A549 (cell line): ENCODE data around the gene PRKAG2. TPM values are rescaled to one million over a fixed set of nuclear protein-coding genes. Genes with fewer than 3 reads are reported as not detected.

Source experiments
- ATAC-seq, 2 experiments: fragments of 200-7000 bp in 1 of 2; fragments of >200 bp in 1 of 2; cut with Nextera tagmentation in 1 of 2; cut with Tn5 transposase in 1 of 2; 3 replicates each; pipeline versions ENCODE4 v1.8.0 to v1.9.1; 2018 to 2020; ENCODE audit warnings: mild to moderate bottlenecking in 1 of 2, moderate library complexity in 1 of 2
- CTCF ChIA-PET: fragments of 300-600 bp; sonication (Branson Sonifier 250); formaldehyde crosslinking; extraction: SDS; loops from one replicate; lab custom pipeline; 2021; ENCODE audit warnings: antibody characterized with exemption, inconsistent platforms; lab: Yijun Ruan, JAX
- POLR2A ChIA-PET: fragments of 350-600 bp; formaldehyde crosslinking; extraction: SDS; loops from one replicate; lab custom pipeline; 2021; ENCODE audit warnings: antibody characterized with exemption, inconsistent platforms; lab: Yijun Ruan, JAX
- DNase-seq, 2 experiments: peaks; one replicate each; pipeline versions ENCODE4 v3.0.0 to v3.0.0-alpha.2; 2011 to 2016; ENCODE audit warnings: low read depth in 1 of 2, low spot score in 1 of 2
- FAIRE-seq: peaks from 2 replicates; lab custom pipeline; 2011; peaks lifted over from hg19 to GRCh38; lab: Jason Lieb, UNC
- H3K27ac ChIP-seq, 2 experiments: fragments of >200 bp; sonication (Bioruptor Twin); formaldehyde crosslinking; 3 replicates each; pipeline ENCODE4 v1.5.1; 2016 to 2017
- H3K4me1 ChIP-seq: fragments of >200 bp; sonication (Bioruptor Twin); formaldehyde crosslinking; 3 replicates; pipeline ENCODE4 v1.6.1; 2016
- H3K4me2 ChIP-seq: fragments of >200 bp; sonication (Bioruptor Twin); formaldehyde crosslinking; 3 replicates; pipeline ENCODE4 v1.6.1; 2016
- H3K4me3 ChIP-seq: fragments of >200 bp; sonication (Bioruptor Twin); formaldehyde crosslinking; 3 replicates; pipeline ENCODE4 v1.5.1; 2016
- H3K9me3 ChIP-seq: fragments of >200 bp; sonication (Bioruptor Twin); formaldehyde crosslinking; 3 replicates; pipeline ENCODE4 v1.6.1; 2016
- ATOH8 ChIP-seq: fragments of 250-450 bp; sonication (Bioruptor Pico); IDR thresholded peaks from 2 replicates; pipeline ENCODE4 v1.5.0; 2020; ENCODE audit warnings: low read depth, mild to moderate bottlenecking, moderate library complexity
- EP300 ChIP-seq, 2 experiments: fragments of >200 bp; sonication (Bioruptor Twin); formaldehyde crosslinking; IDR thresholded peaks; 2 replicates in 1 of 2; 3 replicates in 1 of 2; pipeline ENCODE4 v1.6.1; 2016 to 2017
- KDM5A ChIP-seq: fragments of 200-600 bp; sonication (generic); IDR thresholded peaks from 2 replicates; pipeline ENCODE4 v1.6.1; 2016; ENCODE audit warnings: antibody characterized with exemption, mild to moderate bottlenecking
- MAX ChIP-seq: IDR thresholded peaks from 2 replicates; pipeline ENCODE4 v1.6.1; 2012
- NPAS2 ChIP-seq: fragments of 250-450 bp; sonication (Bioruptor Pico); IDR thresholded peaks from 2 replicates; pipeline ENCODE4 v1.8.0; 2022; ENCODE audit warnings: mild to moderate bottlenecking, moderate library complexity, borderline replicate concordance
- POLR2AphosphoS2 ChIP-seq: conservative IDR thresholded peaks from 2 replicates; pipeline ENCODE4 v1.6.1; 2012; ENCODE audit warnings: low read length, improper control_type of control experiment, inconsistent platforms
- SMC3 ChIP-seq: fragments of >200 bp; sonication (Bioruptor Twin); formaldehyde crosslinking; IDR thresholded peaks from 3 replicates; pipeline ENCODE4 v1.6.1; 2018; ENCODE audit warnings: inconsistent platforms
- SREBF2 ChIP-seq: fragments of 450-650 bp; IDR thresholded peaks from 2 replicates; pipeline ENCODE4 v1.6.1; 2014; ENCODE audit warnings: mild to moderate bottlenecking, moderate library complexity
- TFCP2L1 ChIP-seq: fragments of 250-450 bp; sonication (Bioruptor Pico); IDR thresholded peaks from 2 replicates; pipeline ENCODE4 v1.5.0; 2021; ENCODE audit warnings: mild to moderate bottlenecking
- USF2 ChIP-seq: fragments of 450-650 bp; IDR thresholded peaks from 2 replicates; pipeline ENCODE4 v1.6.1; 2014; ENCODE audit warnings: antibody characterized with exemption
- ZNF302 ChIP-seq: fragments of 250-450 bp; sonication (Bioruptor Pico); IDR thresholded peaks from 2 replicates; pipeline ENCODE4 v1.9.0; 2021; ENCODE audit warnings: inconsistent platforms, mild to moderate bottlenecking, moderate library complexity
- WGBS: methylation state at CpG from one replicate; pipeline ENCODE4 v1.1.6; 2017; ENCODE audit errors: missing lambda C conversion rate; 5-methylcytosine and 5-hydroxymethylcytosine counted together
- polyA plus RNA-seq, 4 experiments: library from polyadenylated mRNA; depleted of rRNA in 3 of 4; stranded (reverse); fragments of >200 nt; fragmentation: RNase III in 1 of 4; extraction: RNeasy Plus Mini Kit Qiagen cat#74134 plus additional on column Dnase treatment in 1 of 4; gene quantifications; 2 replicates in 3 of 4; 3 replicates in 1 of 4; pipeline ENCODE4 v1.2.3, GENCODE V29; 2011 to 2017
- TF ChIP-seq, protein P1 (sequence below): fragments of 200-600 bp; sonication (generic); IDR thresholded peaks from 2 replicates; pipeline ENCODE4 v1.6.1; 2016; ENCODE audit warnings: antibody characterized with exemption, mild to moderate bottlenecking, moderate library complexity
- TF ChIP-seq, protein P2 (sequence below): IDR thresholded peaks from 2 replicates; pipeline ENCODE4 v1.6.1; 2012
- TF ChIP-seq, protein P3 (sequence below): fragments of >200 bp; sonication (Bioruptor Twin); formaldehyde crosslinking; IDR thresholded peaks from 3 replicates; pipeline ENCODE4 v1.6.1; 2016

The PRKAG2 gene
- polyA plus RNA-seq, 2 of the 4 experiments (the other 2 are of a cell fraction) = 26.5 to 31.7 TPM

DNA sequence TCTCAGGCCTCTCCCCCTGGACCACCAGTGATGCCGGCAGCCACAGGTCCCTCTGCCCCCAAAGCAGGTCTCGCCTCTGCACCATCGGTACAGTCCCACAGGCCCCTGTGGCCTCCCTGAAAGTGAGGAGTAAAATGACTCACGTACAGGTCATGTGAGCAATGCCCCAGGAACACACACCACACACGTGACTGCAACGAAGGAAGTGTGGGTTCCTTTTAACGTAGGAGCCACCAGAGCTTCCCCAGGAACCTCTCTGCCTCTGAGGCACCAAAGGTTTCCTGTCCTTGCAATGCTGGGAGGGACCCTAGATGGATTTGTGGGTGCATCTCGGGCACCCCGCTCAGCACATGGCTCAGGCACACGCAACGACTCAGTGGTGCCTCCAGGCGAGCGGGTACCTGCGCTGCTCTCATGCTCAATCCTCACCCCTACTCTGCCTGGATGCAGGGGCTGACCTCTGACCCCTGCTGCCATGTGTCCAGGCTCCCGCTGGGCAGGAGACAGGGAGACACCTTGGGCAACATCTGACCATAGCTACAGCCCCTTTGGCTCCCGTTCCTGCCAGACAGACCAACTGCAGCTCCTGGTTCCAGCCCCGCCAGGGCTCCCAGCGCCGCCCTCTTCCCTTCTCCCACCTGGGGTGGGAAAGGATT is 120.7 kb downstream of the PRKAG2 start:
- WGBS = 89% methylated on average over 19 of the region's 19 CpGs
- no peak for DNase-seq
- ATAC-seq = no peak
- Histone ChIP-seq H3K9me3 (0 out of 3 replicates have a peak, but pooled peaks cover 2% of the 10 kb centered on the region), H3K4me3 (no peak overlapping the region), H3K27ac (peak overlapping the region; percentile 91 to 96), H3K4me2 (no peak overlapping the region), H3K4me1 (peaks cover 44% of the 10 kb centered on the region)
- ChIA-PET CTCF (interaction anchor here (0.6 to 9.3 kb wide), 16 partner anchors 11 to 580 kb away, joined by 3 to 173 read pairs (median 4); no protein-coding TSS in a partner anchor), POLR2A (no interaction called here)
- no peak for FAIRE-seq
- TF ChIP-seq, protein P1, sequence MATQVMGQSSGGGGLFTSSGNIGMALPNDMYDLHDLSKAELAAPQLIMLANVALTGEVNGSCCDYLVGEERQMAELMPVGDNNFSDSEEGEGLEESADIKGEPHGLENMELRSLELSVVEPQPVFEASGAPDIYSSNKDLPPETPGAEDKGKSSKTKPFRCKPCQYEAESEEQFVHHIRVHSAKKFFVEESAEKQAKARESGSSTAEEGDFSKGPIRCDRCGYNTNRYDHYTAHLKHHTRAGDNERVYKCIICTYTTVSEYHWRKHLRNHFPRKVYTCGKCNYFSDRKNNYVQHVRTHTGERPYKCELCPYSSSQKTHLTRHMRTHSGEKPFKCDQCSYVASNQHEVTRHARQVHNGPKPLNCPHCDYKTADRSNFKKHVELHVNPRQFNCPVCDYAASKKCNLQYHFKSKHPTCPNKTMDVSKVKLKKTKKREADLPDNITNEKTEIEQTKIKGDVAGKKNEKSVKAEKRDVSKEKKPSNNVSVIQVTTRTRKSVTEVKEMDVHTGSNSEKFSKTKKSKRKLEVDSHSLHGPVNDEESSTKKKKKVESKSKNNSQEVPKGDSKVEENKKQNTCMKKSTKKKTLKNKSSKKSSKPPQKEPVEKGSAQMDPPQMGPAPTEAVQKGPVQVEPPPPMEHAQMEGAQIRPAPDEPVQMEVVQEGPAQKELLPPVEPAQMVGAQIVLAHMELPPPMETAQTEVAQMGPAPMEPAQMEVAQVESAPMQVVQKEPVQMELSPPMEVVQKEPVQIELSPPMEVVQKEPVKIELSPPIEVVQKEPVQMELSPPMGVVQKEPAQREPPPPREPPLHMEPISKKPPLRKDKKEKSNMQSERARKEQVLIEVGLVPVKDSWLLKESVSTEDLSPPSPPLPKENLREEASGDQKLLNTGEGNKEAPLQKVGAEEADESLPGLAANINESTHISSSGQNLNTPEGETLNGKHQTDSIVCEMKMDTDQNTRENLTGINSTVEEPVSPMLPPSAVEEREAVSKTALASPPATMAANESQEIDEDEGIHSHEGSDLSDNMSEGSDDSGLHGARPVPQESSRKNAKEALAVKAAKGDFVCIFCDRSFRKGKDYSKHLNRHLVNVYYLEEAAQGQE = no peak
- TF ChIP-seq USF2 = peak; percentile 66

GRCh38 chr7:151755131-151755801 is 121.6 kb downstream of the PRKAG2 start:
- H3K4me2 ChIP-seq = peak overlapping the region; percentile 74
- FAIRE-seq (no peak), ATAC-seq (no peak)
- peaks cover 44% of the 10 kb centered on the region for H3K4me1 ChIP-seq
- POLR2A ChIA-PET = interaction anchor here (1.6 kb wide), 1 partner anchor 123 kb away, joined by 6 read pairs; no protein-coding TSS in a partner anchor
- CTCF ChIA-PET = interaction anchor here (1.1 to 5.2 kb wide), 16 partner anchors 8 to 198 kb away, joined by 3 to 33 read pairs (median 6); no protein-coding TSS in a partner anchor
- 96% methylated on average over 9 of the region's 11 CpGs for WGBS
- H3K9me3 ChIP-seq = 0 out of 3 replicates have a peak, but pooled peaks cover 2% of the 10 kb centered on the region
- 0 out of 2 replicates have a peak, but pooled peaks have one; percentile 5 for TF ChIP-seq MAX
- no peak for TF ChIP-seq ZNF302 (CRISPR knock-in tag)
- TF ChIP-seq, all 56 proteins: peak for 1
- DNase-seq = no peak
- H3K27ac ChIP-seq = peak overlapping the region; percentile 91 to 96
- H3K4me3 ChIP-seq = no peak overlapping the region

- POLR2A ChIA-PET = interaction anchor here (0.5 to 1.6 kb wide), 4 partner anchors 9 to 123 kb away, joined by 3 to 6 read pairs (median 4); no protein-coding TSS in a partner anchor
- no peak overlapping the region for H3K4me3 ChIP-seq
- FAIRE-seq (no peak), ATAC-seq (no peak; a peak in 1 of 6 replicates), DNase-seq (no peak)
- WGBS = 73% methylated on average over 12 of the region's 17 CpGs
- H3K4me1 ChIP-seq = peaks cover 44% of the 10 kb centered on the region
- H3K27ac ChIP-seq = peak overlapping the region; percentile 91 to 96
- 0 out of 3 replicates have a peak, but pooled peaks cover 2% of the 10 kb centered on the region for H3K9me3 ChIP-seq
- H3K4me2 ChIP-seq = peak overlapping the region; percentile 74
- CTCF ChIA-PET = interaction anchor here (0.6 to 5.2 kb wide), 43 partner anchors 8 to 271 kb away, joined by 3 to 33 read pairs (median 4); no protein-coding TSS in a partner anchor
- TF ChIP-seq NPAS2 (CRISPR knock-in tag) = no peak
- TF ChIP-seq, protein P2, sequence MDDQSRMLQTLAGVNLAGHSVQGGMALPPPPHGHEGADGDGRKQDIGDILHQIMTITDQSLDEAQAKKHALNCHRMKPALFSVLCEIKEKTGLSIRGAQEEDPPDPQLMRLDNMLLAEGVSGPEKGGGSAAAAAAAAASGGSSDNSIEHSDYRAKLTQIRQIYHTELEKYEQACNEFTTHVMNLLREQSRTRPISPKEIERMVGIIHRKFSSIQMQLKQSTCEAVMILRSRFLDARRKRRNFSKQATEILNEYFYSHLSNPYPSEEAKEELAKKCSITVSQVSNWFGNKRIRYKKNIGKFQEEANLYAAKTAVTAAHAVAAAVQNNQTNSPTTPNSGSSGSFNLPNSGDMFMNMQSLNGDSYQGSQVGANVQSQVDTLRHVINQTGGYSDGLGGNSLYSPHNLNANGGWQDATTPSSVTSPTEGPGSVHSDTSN = no peak
- TF ChIP-seq, protein P3, sequence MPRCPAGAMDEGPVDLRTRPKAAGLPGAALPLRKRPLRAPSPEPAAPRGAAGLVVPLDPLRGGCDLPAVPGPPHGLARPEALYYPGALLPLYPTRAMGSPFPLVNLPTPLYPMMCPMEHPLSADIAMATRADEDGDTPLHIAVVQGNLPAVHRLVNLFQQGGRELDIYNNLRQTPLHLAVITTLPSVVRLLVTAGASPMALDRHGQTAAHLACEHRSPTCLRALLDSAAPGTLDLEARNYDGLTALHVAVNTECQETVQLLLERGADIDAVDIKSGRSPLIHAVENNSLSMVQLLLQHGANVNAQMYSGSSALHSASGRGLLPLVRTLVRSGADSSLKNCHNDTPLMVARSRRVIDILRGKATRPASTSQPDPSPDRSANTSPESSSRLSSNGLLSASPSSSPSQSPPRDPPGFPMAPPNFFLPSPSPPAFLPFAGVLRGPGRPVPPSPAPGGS = no peak
- no peak for TF ChIP-seq ATOH8 (CRISPR knock-in tag)
- TF ChIP-seq EP300 (IDR thresholded peaks at IDR 0.05) = no peak
- no peak for TF ChIP-seq KDM5A
- no peak for TF ChIP-seq TFCP2L1 (CRISPR knock-in tag)
- TF ChIP-seq, protein P1 = no peak
- no peak for TF ChIP-seq SREBF2
- no peak for TF ChIP-seq POLR2AphosphoS2
- no peak for TF ChIP-seq SMC3
Measured at GRCh38 chr7:151754688-151755130, 122.2 kb downstream of the PRKAG2 start.
